ENCODE results near the gene PPP4R3A.
"Not testable (repeated sequence)": the region's sequence is repeated elsewhere in the genome, so short reads cannot be mapped to it uniquely, and the experiment has no call there.

PPP4R3A gene

GRCh38 chr14:91510171-91511042 lies at the start of gene PPP4R3A:
PPP4R3A (minus strand) TSS chr14:91510310; CDS start chr14:91509647, 663 bp downstream.
- peak; percentile 93 to 94 for DNase-seq

GRCh38 chr14:91555531-91555930 lies 45.4 kb upstream of the PPP4R3A start:
- no peak for DNase-seq

- no peak for DNase-seq
Measured at GRCh38 chr14:91554535-91555332, 44.6 kb upstream of the PPP4R3A start.

- DNase-seq = no peak
Measured at GRCh38 chr14:91548108-91548507, 38.0 kb upstream of the PPP4R3A start.

GRCh38 chr14:91545946-91546716 lies 36.0 kb upstream of the PPP4R3A start:
- no peak for DNase-seq

- no peak for DNase-seq
Measured at GRCh38 chr14:91545204-91545603, 35.1 kb upstream of the PPP4R3A start.

- DNase-seq = no peak
Measured at GRCh38 chr14:91536327-91536726, 26.2 kb upstream of the PPP4R3A start.

- DNase-seq = not testable (repeated sequence)
Measured at GRCh38 chr14:91534059-91534458, 23.9 kb upstream of the PPP4R3A start.

GRCh38 chr14:91533623-91534022 lies 23.5 kb upstream of the PPP4R3A start:
- DNase-seq = no peak

- DNase-seq = no peak
Measured at GRCh38 chr14:91523972-91524371, 13.9 kb upstream of the PPP4R3A start.

- no peak for DNase-seq
Measured at GRCh38 chr14:91521061-91521640, 11.0 kb upstream of the PPP4R3A start.

GRCh38 chr14:91520138-91520537 lies 10.0 kb upstream of the PPP4R3A start:
- no peak for DNase-seq

GRCh38 chr14:91519239-91520036 lies 9.3 kb upstream of the PPP4R3A start:
- no peak for DNase-seq

- DNase-seq = no peak
Measured at GRCh38 chr14:91516663-91517388, 6.7 kb upstream of the PPP4R3A start.

- DNase-seq = no peak
Measured at GRCh38 chr14:91515979-91516378, 5.9 kb upstream of the PPP4R3A start.

GRCh38 chr14:91511043-91511383 lies 903 bp upstream of the PPP4R3A start:
- no peak for DNase-seq

GRCh38 chr14:91509878-91510170 lies 286 bp downstream of the PPP4R3A start:
- peak in 1 of 2 donors; percentile 58 for DNase-seq

- no peak for DNase-seq
Measured at GRCh38 chr14:91509083-91509877, 830 bp downstream of the PPP4R3A start.

GRCh38 chr14:91508105-91508504 lies 2.0 kb downstream of the PPP4R3A start:
- no peak for DNase-seq

- DNase-seq = no peak
Measured at GRCh38 chr14:91506226-91506625, 3.9 kb downstream of the PPP4R3A start.

All from hippocampal formation (tissue), 2 donors.